HEK293T (cell line): ENCODE data around the gene KCNK6.

Experiments used
- CTCF ChIA-PET: fragments of 350-600 bp; formaldehyde crosslinking; extraction: SDS; loops from one replicate; lab custom pipeline; 2021; ENCODE audit warnings: antibody characterized with exemption, inconsistent platforms; lab: Yijun Ruan, JAX
- POLR2A ChIA-PET: fragments of 350-600 bp; formaldehyde crosslinking; extraction: SDS; loops from one replicate; lab custom pipeline; 2020; ENCODE audit warnings: antibody characterized with exemption, inconsistent platforms; lab: Yijun Ruan, JAX
- DNase-seq: peaks from one replicate; pipeline ENCODE4 v3.0.0; 2012; ENCODE audit warnings: mixed read lengths; ENCODE audit errors: extremely low spot score
- ARNT ChIP-seq: fragments of 450-650 bp; IDR thresholded peaks from 2 replicates; pipeline ENCODE4 v1.6.1; 2017; ENCODE audit warnings: mild to moderate bottlenecking
- BHLHE40 ChIP-seq: fragments of 450-650 bp; IDR thresholded peaks from 2 replicates; pipeline ENCODE4 v1.6.1; 2016; ENCODE audit warnings: mild to moderate bottlenecking, moderate library complexity, borderline replicate concordance
- CTBP1 ChIP-seq: fragments of 450-650 bp; IDR thresholded peaks from 2 replicates; pipeline ENCODE4 v1.6.1; 2016; ENCODE audit warnings: borderline replicate concordance
- ELF4 ChIP-seq: fragments of 450-650 bp; IDR thresholded peaks from 2 replicates; pipeline ENCODE4 v1.6.1; 2017; ENCODE audit warnings: antibody characterized with exemption
- FOXA1 ChIP-seq: fragments of 450-650 bp; IDR thresholded peaks from 2 replicates; pipeline ENCODE4 v1.6.1; 2016; ENCODE audit warnings: mild to moderate bottlenecking
- FOXK2 ChIP-seq: fragments of 450-650 bp; IDR thresholded peaks from 2 replicates; pipeline ENCODE4 v1.6.1; 2016; ENCODE audit warnings: mild to moderate bottlenecking
- FOXM1 ChIP-seq: fragments of 450-650 bp; IDR thresholded peaks from 2 replicates; pipeline ENCODE4 v1.6.1; 2017; ENCODE audit warnings: mild to moderate bottlenecking, borderline replicate concordance
- HDGF ChIP-seq: fragments of 450-650 bp; IDR thresholded peaks from 2 replicates; pipeline ENCODE4 v1.6.1; 2017; ENCODE audit warnings: antibody characterized with exemption, borderline replicate concordance
- L3MBTL2 ChIP-seq: fragments of 450-650 bp; conservative IDR thresholded peaks from 2 replicates; pipeline ENCODE4 v1.6.1; 2016; ENCODE audit warnings: mild to moderate bottlenecking
- LEF1 ChIP-seq: fragments of 450-650 bp; IDR thresholded peaks from 2 replicates; pipeline ENCODE4 v1.6.1; 2017; ENCODE audit warnings: mild to moderate bottlenecking, borderline replicate concordance
- NFRKB ChIP-seq: fragments of 450-650 bp; IDR thresholded peaks from 2 replicates; pipeline ENCODE4 v1.6.1; 2016; ENCODE audit warnings: mild to moderate bottlenecking, moderate library complexity
- PKNOX1 ChIP-seq: fragments of 450-650 bp; IDR thresholded peaks from 2 replicates; pipeline ENCODE4 v1.6.1; 2016
- SP1 ChIP-seq: fragments of 450-650 bp; IDR thresholded peaks from 2 replicates; pipeline ENCODE4 v1.6.1; 2017
- SUZ12 ChIP-seq: fragments of 450-650 bp; IDR thresholded peaks from 2 replicates; pipeline ENCODE4 v1.6.1; 2016; ENCODE audit warnings: mild to moderate bottlenecking
- TARDBP ChIP-seq: fragments of 450-650 bp; IDR thresholded peaks from 2 replicates; pipeline ENCODE4 v1.6.1; 2016
- ZNF384 ChIP-seq: fragments of 450-650 bp; IDR thresholded peaks from 2 replicates; pipeline ENCODE4 v1.6.1; 2016

Gene KCNK6

GRCh38 chr19:38308926-38309614 lies 10.6 kb upstream of the KCNK6 start:
- TF ChIP-seq ZNF384 (no peak), ARNT (no peak), CTBP1 (no peak)
- ChIA-PET CTCF (no interaction called here), POLR2A (no interaction called here)
- no peak for DNase-seq

- DNase-seq = no peak
- TF ChIP-seq ARNT (no peak), FOXM1 (no peak)
- ChIA-PET POLR2A (no interaction called here), CTCF (no interaction called here)
Observed at GRCh38 chr19:38309615-38310278, 9.9 kb upstream of the KCNK6 start.

GRCh38 chr19:38310279-38310670 lies 9.4 kb upstream of the KCNK6 start:
- TF ChIP-seq HDGF (no peak), SUZ12 (no peak), L3MBTL2 (no peak), FOXM1 (no peak), PKNOX1 (no peak), LEF1 (no peak), NFRKB (no peak), CTBP1 (no peak), ZNF384 (no peak), ELF4 (no peak), ARNT (no peak), FOXK2 (no peak), BHLHE40 (no peak), TARDBP (no peak), FOXA1 (no peak), SP1 (no peak)
- ChIA-PET POLR2A (no interaction called here), CTCF (interaction anchor here (1.0 kb wide), 1 partner anchor 25 kb away, joined by 3 read pairs; no protein-coding TSS in a partner anchor)
- DNase-seq = no peak

GRCh38 chr19:38310986-38311385 lies 8.7 kb upstream of the KCNK6 start:
- POLR2A ChIA-PET = no interaction called here
- CTCF ChIA-PET = interaction anchor here (1.0 kb wide), 1 partner anchor 24 kb away, joined by 3 read pairs; no protein-coding TSS in a partner anchor
- TF ChIP-seq SUZ12 (no peak), SP1 (no peak), CTBP1 (no peak), L3MBTL2 (no peak)
- no peak for DNase-seq

- peak; percentile 95 for TF ChIP-seq PKNOX1
- no peak for TF ChIP-seq NFRKB
- 0 out of 2 replicates have a peak, but pooled peaks have one; percentile 26 for TF ChIP-seq L3MBTL2
- TF ChIP-seq LEF1 = no peak
- TF ChIP-seq ELF4 = no peak
- TF ChIP-seq CTBP1 = no peak
- TF ChIP-seq ZNF384 = peak; percentile 92
- no peak for TF ChIP-seq SP1
- DNase-seq = peak; percentile 97
- CTCF ChIA-PET = no interaction called here
- POLR2A ChIA-PET = no interaction called here
Observed at GRCh38 chr19:38315657-38316476, 3.8 kb upstream of the KCNK6 start, which contains the start of gene YIF1B. Gene YIF1B, minus strand, starts transcription at chr19:38315947. Its CDS starts 30 bp downstream, at chr19:38315917.

GRCh38 chr19:38316477-38317067 lies 3.1 kb upstream of the KCNK6 start:
- ChIA-PET POLR2A (no interaction called here), CTCF (no interaction called here)
- peak; percentile 36 for DNase-seq
- TF ChIP-seq PKNOX1 = no peak
